Measurements from ENCODE around the gene ORC5.

The ORC5 gene

GRCh38 chr7:104207731-104208420 lies at the start of gene ORC5:
ORC5 (minus strand) TSS chr7:104208013; CDS start chr7:104207904, 109 bp downstream.
- TF ChIP-seq EZH2 (IDR thresholded peaks at IDR 0.05; ENCODE audit: borderline replicate concordance, low read length) (no peak), CTCF (IDR thresholded peaks at IDR 0.05; ENCODE audit: low read length) (no peak)
- peak within 1 kb of the TSS; percentile 17; the same call in 1 of the 2 replicates for H2AFZ ChIP-seq (ENCODE audit: low read length)
- peaks cover 3% of the 10 kb centered on the region; the same call in 1 of the 2 replicates for H3K9me3 ChIP-seq (ENCODE audit: low read length)
- H3K4me2 ChIP-seq (ENCODE audit: low read length), result peak within 1 kb of the TSS; percentile 93
- peaks cover 27% of the 10 kb centered on the region for H3K4me1 ChIP-seq (ENCODE audit: insufficient read depth, low read length, severe bottlenecking)
- H3F3A ChIP-seq (ENCODE audit: insufficient read depth, low read length), result no peaks in the 10 kb centered on the region
- H3K27me3 ChIP-seq (ENCODE audit: insufficient read depth, low read length), result no peaks in the 10 kb centered on the region
- H4K20me1 ChIP-seq (ENCODE audit: insufficient read depth, low read length), result no peaks in the 10 kb centered on the region
- H3K4me3 ChIP-seq (ENCODE audit: low read depth, low read length, poor library complexity, severe bottlenecking), result peak within 1 kb of the TSS; percentile 80
- peaks cover 37% of the 10 kb centered on the region for H3K79me2 ChIP-seq (ENCODE audit: insufficient read depth, low read length)
- H3K36me3 ChIP-seq (ENCODE audit: insufficient read depth, low read length), result peaks cover 13% of the 10 kb centered on the region
- no peaks in the 10 kb centered on the region for H3K9me2 ChIP-seq (ENCODE audit: low read depth, low read length)
- H3K9ac ChIP-seq (ENCODE audit: low read length), result peak within 1 kb of the TSS; percentile 84
- H3K27ac ChIP-seq (ENCODE audit: low read depth, low read length, poor library complexity, severe bottlenecking), result peak within 1 kb of the TSS; percentile 40

- Histone ChIP-seq H3K9me2 (ENCODE audit: low read depth, low read length) (no peaks in the 10 kb centered on the region), H3K79me2 (ENCODE audit: insufficient read depth, low read length) (no peaks in the 10 kb centered on the region), H3K4me1 (ENCODE audit: insufficient read depth, low read length, severe bottlenecking) (no peaks in the 10 kb centered on the region), H3F3A (ENCODE audit: insufficient read depth, low read length) (no peaks in the 10 kb centered on the region), H3K27me3 (ENCODE audit: insufficient read depth, low read length) (no peaks in the 10 kb centered on the region), H2AFZ (ENCODE audit: low read length) (no peak overlapping the region), H3K4me2 (ENCODE audit: low read length) (no peak overlapping the region), H3K9ac (ENCODE audit: low read length) (no peak overlapping the region), H3K4me3 (ENCODE audit: low read depth, low read length, poor library complexity, severe bottlenecking) (no peak overlapping the region), H3K36me3 (ENCODE audit: insufficient read depth, low read length) (no peaks in the 10 kb centered on the region), H3K27ac (ENCODE audit: low read depth, low read length, poor library complexity, severe bottlenecking) (no peak overlapping the region), H3K9me3 (ENCODE audit: low read length) (no peaks in the 10 kb centered on the region), H4K20me1 (ENCODE audit: insufficient read depth, low read length) (no peaks in the 10 kb centered on the region)
- TF ChIP-seq EZH2 (IDR thresholded peaks at IDR 0.05; ENCODE audit: borderline replicate concordance, low read length) (no peak), CTCF (IDR thresholded peaks at IDR 0.05; ENCODE audit: low read length) (no peak)
These were observed 47.8 kb upstream of the ORC5 start for GRCh38 chr7:104255616-104256015.

- H3K4me2 ChIP-seq (ENCODE audit: low read length), result no peak overlapping the region
- H3K4me3 ChIP-seq (ENCODE audit: low read depth, low read length, poor library complexity, severe bottlenecking), result no peak overlapping the region
- H2AFZ ChIP-seq (ENCODE audit: low read length), result no peak overlapping the region
- no peaks in the 10 kb centered on the region for H3K36me3 ChIP-seq (ENCODE audit: insufficient read depth, low read length)
- H3K9me3 ChIP-seq (ENCODE audit: low read length), result no peaks in the 10 kb centered on the region
- TF ChIP-seq EZH2 (IDR thresholded peaks at IDR 0.05; ENCODE audit: borderline replicate concordance, low read length) (no peak), CTCF (IDR thresholded peaks at IDR 0.05; ENCODE audit: low read length) (no peak)
- H3K79me2 ChIP-seq (ENCODE audit: insufficient read depth, low read length), result no peaks in the 10 kb centered on the region
- H3F3A ChIP-seq (ENCODE audit: insufficient read depth, low read length), result no peaks in the 10 kb centered on the region
- H3K4me1 ChIP-seq (ENCODE audit: insufficient read depth, low read length, severe bottlenecking), result no peaks in the 10 kb centered on the region
- H3K9me2 ChIP-seq (ENCODE audit: low read depth, low read length), result no peaks in the 10 kb centered on the region
- H3K9ac ChIP-seq (ENCODE audit: low read length), result no peak overlapping the region
- no peak overlapping the region for H3K27ac ChIP-seq (ENCODE audit: low read depth, low read length, poor library complexity, severe bottlenecking)
- no peaks in the 10 kb centered on the region for H4K20me1 ChIP-seq (ENCODE audit: insufficient read depth, low read length)
- H3K27me3 ChIP-seq (ENCODE audit: insufficient read depth, low read length), result no peaks in the 10 kb centered on the region
These were observed 47.4 kb upstream of the ORC5 start for GRCh38 chr7:104255194-104255593.

All from OCI-LY1 (cell line).